ENCODE results near the gene LIX1L. TPM values are rescaled to one million over a fixed set of nuclear protein-coding genes. Genes with fewer than 3 reads are reported as not detected.

Gene LIX1L
- total and polyA plus RNA-seq, 2 experiments from 2014 or later, result 39.2 to 46.4 TPM

DNA sequence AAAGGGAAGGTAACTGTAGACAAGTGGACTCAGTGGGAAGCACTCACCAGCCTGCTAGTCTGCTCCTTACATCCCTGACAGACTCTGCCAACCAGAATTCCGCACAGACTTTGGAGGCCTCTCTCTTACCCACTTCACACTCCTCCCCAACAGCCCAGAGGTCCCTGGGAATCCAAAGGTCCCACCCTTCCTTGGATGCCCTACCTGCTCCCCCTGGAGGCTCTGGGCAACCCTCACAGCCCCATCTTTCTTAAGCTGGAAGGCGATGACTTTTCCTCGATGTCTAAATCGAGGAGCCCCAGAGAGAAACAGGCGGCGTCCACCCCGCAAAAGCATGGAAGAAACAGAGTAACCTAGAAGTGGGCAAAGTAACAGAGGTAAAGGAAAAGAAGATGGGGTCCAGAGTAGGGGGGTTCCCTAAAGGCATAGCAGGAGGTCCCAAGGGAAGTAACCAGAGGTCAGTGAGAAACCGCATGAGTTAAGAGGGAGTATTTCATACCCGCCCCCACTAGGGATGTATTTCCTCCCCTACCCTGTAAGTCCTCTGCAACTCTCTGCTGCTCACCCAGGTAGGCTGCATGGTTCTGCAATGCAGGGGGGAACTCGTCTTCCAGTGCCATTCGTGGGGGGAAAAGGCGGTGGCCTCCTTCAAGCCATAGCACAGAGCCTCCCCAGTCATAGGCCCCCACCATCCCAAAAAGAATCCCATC is 56.4 kb downstream of the LIX1L start:
- no peak for DNase-seq (ENCODE audit: low read depth in 1 of 2, low spot score in 1 of 2)
- Histone ChIP-seq H3K4me1 (ENCODE audit: low read depth) (no peaks in the 10 kb centered on the region), H3K27ac (no peak overlapping the region), H3K27me3 (no peaks in the 10 kb centered on the region), H3K9me3 (ENCODE audit: low read depth) (no peaks in the 10 kb centered on the region), H3K4me3 (no peak overlapping the region), H3K36me3 (no peaks in the 10 kb centered on the region)
- no peak for TF ChIP-seq CTCF (IDR thresholded peaks at IDR 0.05; ENCODE audit: low read depth, low read length)

GRCh38 chr1:145898756-145899155 is 59.1 kb downstream of the LIX1L start:
- no peak for DNase-seq (ENCODE audit: low read depth in 1 of 2, low spot score in 1 of 2)
- H3K36me3 ChIP-seq, result no peaks in the 10 kb centered on the region
- no peaks in the 10 kb centered on the region for H3K9me3 ChIP-seq (ENCODE audit: low read depth)
- H3K27me3 ChIP-seq, result no peaks in the 10 kb centered on the region
- H3K27ac ChIP-seq, result no peak overlapping the region
- no peak for TF ChIP-seq CTCF (IDR thresholded peaks at IDR 0.05; ENCODE audit: low read depth, low read length)
- no peak overlapping the region for H3K4me3 ChIP-seq
- H3K4me1 ChIP-seq (ENCODE audit: low read depth), result no peaks in the 10 kb centered on the region

DNA sequence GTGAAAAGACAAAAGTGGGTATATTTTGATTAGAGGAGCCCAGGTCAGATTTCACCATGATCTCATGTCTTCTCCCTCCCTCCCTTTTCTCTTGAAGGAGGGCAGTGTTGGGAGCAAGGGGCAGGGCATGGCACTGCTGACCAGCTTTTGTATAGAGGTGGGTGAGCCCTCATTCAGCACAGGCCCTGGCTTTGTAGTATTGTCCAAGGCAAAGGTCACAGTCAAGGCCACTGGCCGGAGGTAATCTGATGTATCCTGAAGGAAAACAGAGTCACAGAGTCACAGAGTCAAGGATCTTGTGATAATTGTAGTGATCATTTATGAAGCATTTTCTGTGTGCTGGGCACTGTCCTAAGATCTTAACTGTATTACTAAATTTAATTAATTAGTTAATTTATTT is 59.8 kb downstream of the LIX1L start:
- H3K4me3 ChIP-seq, result no peak overlapping the region
- H3K27me3 ChIP-seq, result no peaks in the 10 kb centered on the region
- no peaks in the 10 kb centered on the region for H3K9me3 ChIP-seq (ENCODE audit: low read depth)
- no peak overlapping the region for H3K27ac ChIP-seq
- no peak for DNase-seq (ENCODE audit: low read depth in 1 of 2, low spot score in 1 of 2)
- H3K4me1 ChIP-seq (ENCODE audit: low read depth), result peaks cover 4% of the 10 kb centered on the region
- TF ChIP-seq CTCF (IDR thresholded peaks at IDR 0.05; ENCODE audit: low read depth, low read length), result no peak
- H3K36me3 ChIP-seq, result no peaks in the 10 kb centered on the region

- H3K27ac ChIP-seq, result no peak overlapping the region
- no peaks in the 10 kb centered on the region for H3K27me3 ChIP-seq
- peaks cover 18% of the 10 kb centered on the region for H3K4me1 ChIP-seq (ENCODE audit: low read depth)
- H3K36me3 ChIP-seq, result no peaks in the 10 kb centered on the region
- no peak for DNase-seq (ENCODE audit: low read depth in 1 of 2, low spot score in 1 of 2)
- TF ChIP-seq CTCF (IDR thresholded peaks at IDR 0.05; ENCODE audit: low read depth, low read length), result no peak
- H3K9me3 ChIP-seq (ENCODE audit: low read depth), result no peaks in the 10 kb centered on the region
- H3K4me3 ChIP-seq, result no peak overlapping the region
Measured at GRCh38 chr1:145895471-145895870, 62.3 kb downstream of the LIX1L start.

DNA sequence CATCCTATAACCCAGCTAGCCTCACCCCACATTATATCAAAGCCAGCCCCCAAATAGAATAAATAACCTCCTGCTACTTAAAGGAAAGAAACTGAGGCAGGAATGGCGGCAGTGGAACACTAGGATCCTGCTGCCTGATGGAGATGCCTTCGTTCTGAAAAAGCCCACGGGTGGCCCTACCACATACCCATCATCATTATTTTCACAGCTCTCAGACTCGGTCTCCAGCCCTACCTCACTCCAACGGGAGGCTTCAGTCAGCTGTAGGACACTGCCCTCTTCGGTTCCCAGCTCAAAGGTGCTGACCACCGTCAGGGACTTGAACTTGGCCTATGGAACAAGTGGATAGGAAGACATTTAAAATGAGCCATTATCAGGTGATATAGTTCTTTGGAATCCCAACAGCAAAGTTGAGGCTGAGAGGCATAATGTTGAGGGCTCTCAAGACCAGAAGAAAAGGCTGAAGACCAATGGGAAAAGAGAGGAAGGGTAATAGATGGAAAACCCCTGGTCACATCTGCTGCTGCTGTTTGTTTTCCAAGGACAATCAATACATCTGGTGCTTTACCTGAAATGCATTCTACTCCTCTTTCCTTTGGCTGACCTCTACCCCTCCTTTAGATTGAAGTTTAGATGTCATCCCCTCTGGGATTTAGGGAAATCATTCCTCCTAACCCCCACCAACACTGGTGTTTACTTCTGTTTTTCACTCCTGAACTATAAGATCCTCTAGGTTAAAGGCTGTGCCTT is 64.3 kb downstream of the LIX1L start:
- Histone ChIP-seq H3K36me3 (no peaks in the 10 kb centered on the region), H3K27ac (no peak overlapping the region), H3K27me3 (no peaks in the 10 kb centered on the region), H3K4me3 (no peak overlapping the region), H3K9me3 (ENCODE audit: low read depth) (no peaks in the 10 kb centered on the region), H3K4me1 (ENCODE audit: low read depth) (peaks cover 18% of the 10 kb centered on the region)
- DNase-seq (ENCODE audit: low read depth in 1 of 2, low spot score in 1 of 2), result no peak
- no peak for TF ChIP-seq CTCF (IDR thresholded peaks at IDR 0.05; ENCODE audit: low read depth, low read length)

Data from cardiac muscle cell (in vitro differentiated cells and primary cell).